GM19395 (cell line): ENCODE measurements around the gene RNF220.
"Not testable (repeated sequence)": the region's sequence is repeated elsewhere in the genome, so short reads cannot be mapped to it uniquely, and the experiment has no call there.

Experiments used
- ATAC-seq: cut with Tn5 transposase; IDR thresholded peaks from one replicate; pipeline ENCODE4 v1.9.1; 2021; ENCODE audit warnings: mild to moderate bottlenecking, moderate library complexity; ENCODE audit not compliant: unreplicated experiment

The RNF220 gene

GRCh38 chr1:44545961-44546360, 140.9 kb downstream of the RNF220 start:
- no peak for ATAC-seq

- ATAC-seq, result no peak
These were observed 141.5 kb downstream of the RNF220 start for GRCh38 chr1:44546403-44547053.

- no peak for ATAC-seq
These were observed 142.3 kb downstream of the RNF220 start for GRCh38 chr1:44547361-44547760.

- no peak for ATAC-seq
These were observed 142.8 kb downstream of the RNF220 start for GRCh38 chr1:44547837-44548236.

- ATAC-seq, result no peak
These were observed 144.5 kb downstream of the RNF220 start for GRCh38 chr1:44549510-44549909.

- no peak for ATAC-seq
These were observed 148.2 kb downstream of the RNF220 start for GRCh38 chr1:44553127-44553758.

GRCh38 chr1:44553771-44554170, 148.7 kb downstream of the RNF220 start:
- ATAC-seq, result no peak

- ATAC-seq, result no peak
These were observed 149.7 kb downstream of the RNF220 start for GRCh38 chr1:44554706-44555105.

- no peak for ATAC-seq
These were observed 152.7 kb downstream of the RNF220 start for GRCh38 chr1:44557778-44558177.

- no peak for ATAC-seq
These were observed 153.8 kb downstream of the RNF220 start for GRCh38 chr1:44558883-44559282.

GRCh38 chr1:44559330-44559729, 154.3 kb downstream of the RNF220 start:
- no peak for ATAC-seq

GRCh38 chr1:44559913-44560312, 154.9 kb downstream of the RNF220 start:
- ATAC-seq, result no peak

- ATAC-seq, result not testable (repeated sequence)
These were observed 155.6 kb downstream of the RNF220 start for GRCh38 chr1:44560696-44561095.

- no peak for ATAC-seq
These were observed 160.2 kb downstream of the RNF220 start for GRCh38 chr1:44565259-44565750.

GRCh38 chr1:44565833-44566232, 160.8 kb downstream of the RNF220 start:
- ATAC-seq, result no peak

GRCh38 chr1:44566281-44567046, 161.4 kb downstream of the RNF220 start:
- no peak for ATAC-seq

GRCh38 chr1:44568128-44568900, 163.3 kb downstream of the RNF220 start:
- no peak for ATAC-seq

GRCh38 chr1:44569491-44569890, 164.4 kb downstream of the RNF220 start:
- no peak for ATAC-seq

- no peak for ATAC-seq
These were observed 166.9 kb downstream of the RNF220 start for GRCh38 chr1:44571712-44572571.

- no peak for ATAC-seq
These were observed 167.5 kb downstream of the RNF220 start for GRCh38 chr1:44572572-44572879.
